Fibroblast of villous mesenchyme (primary cell): ENCODE data around the gene CPNE6. TPM values are rescaled to one million over a fixed set of nuclear protein-coding genes. Genes with fewer than 3 reads are reported as not detected.

ENCODE experiments used
- DNase-seq: peaks from one replicate; pipeline ENCODE4 v3.0.0-alpha.2; 2010; ENCODE audit warnings: low read depth
- H3K4me3 ChIP-seq: 2 replicates; pipeline ENCODE4 v1.5.1; 2011; ENCODE audit warnings: low read depth, mild to moderate bottlenecking, low read length
- total RNA-seq: library from RNA; depleted of rRNA; stranded (reverse); fragments of >200 nt; gene quantifications from 2 replicates; pipeline ENCODE4 v1.2.3, GENCODE V29; 2012
- TF ChIP-seq, protein P1 (sequence below): IDR thresholded peaks from 2 replicates; pipeline ENCODE4 v1.5.1; 2012; ENCODE audit warnings: low read depth, mild to moderate bottlenecking, low read length; ENCODE audit not compliant: insufficient read depth

Gene CPNE6
- total RNA-seq, 1 donor, result not detected

DNA sequence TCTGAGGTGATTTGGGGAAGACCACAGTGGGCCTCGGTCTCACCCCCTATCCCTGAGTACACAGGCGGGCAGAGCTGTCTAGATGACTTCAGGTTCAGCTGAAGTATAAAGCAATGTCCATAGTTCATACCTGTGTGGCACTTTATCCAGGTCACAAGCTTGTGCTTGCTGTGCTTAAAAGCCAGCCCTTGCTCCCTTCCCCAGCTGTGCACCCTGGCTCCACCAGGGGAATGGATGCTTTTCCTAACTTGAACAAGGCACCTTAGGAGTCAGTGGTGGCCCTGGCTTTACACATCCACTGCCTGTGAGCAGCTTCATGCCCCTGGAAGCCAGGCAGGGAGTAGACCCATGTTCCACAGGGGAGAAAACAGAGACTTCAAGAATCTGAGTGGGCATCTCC lies 14.1 kb upstream of the CPNE6 start:
- DNase-seq, result no peak
- no peak overlapping the region for H3K4me3 ChIP-seq
- TF ChIP-seq, protein P1, sequence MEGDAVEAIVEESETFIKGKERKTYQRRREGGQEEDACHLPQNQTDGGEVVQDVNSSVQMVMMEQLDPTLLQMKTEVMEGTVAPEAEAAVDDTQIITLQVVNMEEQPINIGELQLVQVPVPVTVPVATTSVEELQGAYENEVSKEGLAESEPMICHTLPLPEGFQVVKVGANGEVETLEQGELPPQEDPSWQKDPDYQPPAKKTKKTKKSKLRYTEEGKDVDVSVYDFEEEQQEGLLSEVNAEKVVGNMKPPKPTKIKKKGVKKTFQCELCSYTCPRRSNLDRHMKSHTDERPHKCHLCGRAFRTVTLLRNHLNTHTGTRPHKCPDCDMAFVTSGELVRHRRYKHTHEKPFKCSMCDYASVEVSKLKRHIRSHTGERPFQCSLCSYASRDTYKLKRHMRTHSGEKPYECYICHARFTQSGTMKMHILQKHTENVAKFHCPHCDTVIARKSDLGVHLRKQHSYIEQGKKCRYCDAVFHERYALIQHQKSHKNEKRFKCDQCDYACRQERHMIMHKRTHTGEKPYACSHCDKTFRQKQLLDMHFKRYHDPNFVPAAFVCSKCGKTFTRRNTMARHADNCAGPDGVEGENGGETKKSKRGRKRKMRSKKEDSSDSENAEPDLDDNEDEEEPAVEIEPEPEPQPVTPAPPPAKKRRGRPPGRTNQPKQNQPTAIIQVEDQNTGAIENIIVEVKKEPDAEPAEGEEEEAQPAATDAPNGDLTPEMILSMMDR, result no peak

DNA sequence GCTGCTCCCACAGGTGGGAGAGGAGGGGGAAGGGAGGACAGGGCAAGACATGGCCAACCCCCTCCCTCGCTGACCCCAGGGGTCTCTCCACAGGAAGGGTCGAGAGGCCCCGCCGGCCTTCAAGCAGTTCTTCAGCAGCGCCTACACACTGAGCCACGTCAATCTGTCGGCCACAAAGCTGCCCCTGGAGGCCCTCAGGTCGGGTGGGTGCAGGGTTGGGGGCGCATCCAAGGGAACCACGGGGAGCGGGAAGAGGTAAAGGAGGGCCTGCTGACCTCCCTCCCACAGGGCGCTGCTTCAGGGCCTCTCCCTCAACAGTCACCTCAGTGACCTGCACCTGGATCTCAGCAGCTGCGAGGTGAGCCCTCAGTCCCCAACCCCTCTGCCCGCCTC lies 13.5 kb upstream of the CPNE6 start:
- TF ChIP-seq, protein P1, result no peak
- DNase-seq, result no peak
- H3K4me3 ChIP-seq, result no peak overlapping the region

DNA sequence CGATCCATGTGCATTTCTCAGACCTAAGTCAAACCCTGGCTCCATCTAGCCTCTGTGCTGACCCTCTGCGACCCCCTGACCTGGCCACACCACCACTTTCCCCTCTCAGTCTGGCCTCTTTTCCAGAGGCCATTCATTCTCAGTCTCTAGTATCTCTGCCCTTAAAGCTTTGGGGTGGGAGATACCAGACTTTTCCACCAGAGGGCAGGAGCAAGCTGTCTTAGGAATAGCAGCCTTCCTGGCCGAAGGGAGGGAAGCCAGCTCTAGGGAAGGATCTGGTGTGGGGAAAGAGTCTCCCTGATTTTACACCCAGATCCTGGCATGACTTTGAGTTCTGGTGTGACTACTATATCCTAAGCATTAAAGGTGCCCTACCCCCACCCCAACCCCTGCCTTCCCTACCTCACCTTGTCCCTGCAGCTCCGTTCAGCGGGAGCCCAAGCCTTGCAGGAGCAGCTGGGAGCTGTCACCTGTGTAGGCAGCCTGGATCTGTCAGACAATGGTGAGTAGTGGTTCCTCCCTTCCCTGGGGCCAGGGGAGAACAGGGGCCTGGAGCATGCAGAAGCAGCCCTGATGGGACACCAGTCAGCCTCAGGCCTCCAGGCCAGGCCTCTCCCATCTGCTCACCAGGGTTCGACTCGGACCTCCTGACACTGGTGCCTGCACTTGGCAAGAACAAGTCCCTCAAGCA lies 13.0 kb upstream of the CPNE6 start:
- TF ChIP-seq, protein P1, result peak; percentile 84
- H3K4me3 ChIP-seq, result no peak overlapping the region
- DNase-seq, result peak; percentile 68

DNA sequence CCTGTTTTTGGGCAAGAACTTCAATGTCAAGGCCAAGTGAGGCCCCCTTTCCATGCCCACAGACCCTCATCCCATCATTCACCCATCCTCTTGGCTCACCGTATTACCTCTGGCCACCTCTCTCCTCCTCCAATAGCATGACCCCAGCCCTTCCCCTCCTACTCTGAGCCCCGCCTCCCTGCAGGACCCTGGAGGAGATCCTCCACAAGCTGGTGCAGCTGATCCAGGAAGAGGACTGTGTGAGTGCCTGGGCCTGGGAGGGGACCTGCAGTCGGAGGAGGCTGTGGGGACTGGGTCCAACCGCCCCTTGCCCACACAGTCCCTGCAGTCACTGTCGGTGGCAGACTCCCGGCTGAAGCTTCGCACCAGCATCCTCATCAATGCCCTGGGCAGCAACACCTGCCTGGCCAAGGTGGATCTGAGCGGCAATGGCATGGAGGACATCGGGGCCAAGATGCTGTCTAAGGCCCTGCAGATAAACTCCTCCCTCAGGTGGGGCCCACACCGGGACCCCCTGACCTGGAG lies 12.3 kb upstream of the CPNE6 start:
- no peak for DNase-seq
- TF ChIP-seq, protein P1, result no peak
- no peak overlapping the region for H3K4me3 ChIP-seq

DNA sequence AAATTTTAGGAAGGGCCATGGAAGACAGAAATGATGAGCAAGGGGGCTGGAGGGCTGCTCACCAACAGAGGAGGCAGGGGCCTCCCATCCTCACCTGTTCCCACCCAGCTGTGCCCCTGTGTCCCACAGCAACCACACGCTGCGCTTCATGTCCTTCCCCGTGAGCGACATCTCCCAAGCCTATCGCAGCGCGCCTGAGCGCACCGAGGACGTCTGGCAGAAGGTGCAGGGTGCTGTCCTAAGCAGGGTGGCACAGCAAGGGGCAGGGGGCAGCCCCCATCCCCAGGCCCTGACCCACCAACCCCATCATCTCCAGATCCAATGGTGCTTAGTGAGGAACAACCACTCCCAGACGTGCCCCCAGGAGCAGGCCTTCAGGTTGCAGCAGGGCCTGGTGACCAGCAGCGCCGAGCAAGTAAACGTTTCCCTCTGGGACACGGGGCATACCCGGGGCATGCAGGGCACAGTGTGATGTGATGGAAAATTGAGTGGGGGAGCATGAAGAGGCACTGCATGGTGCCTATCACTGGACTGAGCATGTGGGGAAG lies 11.4 kb upstream of the CPNE6 start:
- TF ChIP-seq, protein P1, result no peak
- no peak for DNase-seq

DNA sequence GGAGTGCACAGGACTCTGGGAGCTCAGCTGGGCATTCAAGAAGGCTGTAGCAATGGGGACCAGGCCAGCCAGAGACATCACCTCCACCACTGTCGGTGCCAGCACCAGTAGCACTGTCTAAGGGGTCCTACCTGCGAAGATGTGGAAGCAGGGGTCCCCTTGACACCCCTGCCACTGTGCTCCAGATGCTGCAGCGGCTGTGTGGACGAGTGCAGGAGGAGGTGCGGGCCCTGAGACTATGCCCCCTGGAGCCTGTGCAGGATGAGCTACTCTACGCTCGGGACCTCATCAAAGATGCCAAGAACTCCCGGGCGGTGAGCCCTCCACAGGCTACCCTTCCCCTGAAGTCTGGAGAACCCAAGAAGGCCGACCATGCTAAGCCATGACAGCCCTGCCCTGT lies 10.9 kb upstream of the CPNE6 start:
- H3K4me3 ChIP-seq, result no peak overlapping the region
- TF ChIP-seq, protein P1, result no peak
- no peak for DNase-seq

More for the DNA sequence above, 11.4 kb upstream of the CPNE6 start:
- no peak overlapping the region for H3K4me3 ChIP-seq
